ENCODE data around the gene MPC2. TPM values are rescaled to one million over a fixed set of nuclear protein-coding genes. Genes with fewer than 3 reads are reported as not detected.

The MPC2 gene
- total and polyA plus RNA-seq, 2 experiments from 2014 or later: 65.5 to 188 TPM

DNA sequence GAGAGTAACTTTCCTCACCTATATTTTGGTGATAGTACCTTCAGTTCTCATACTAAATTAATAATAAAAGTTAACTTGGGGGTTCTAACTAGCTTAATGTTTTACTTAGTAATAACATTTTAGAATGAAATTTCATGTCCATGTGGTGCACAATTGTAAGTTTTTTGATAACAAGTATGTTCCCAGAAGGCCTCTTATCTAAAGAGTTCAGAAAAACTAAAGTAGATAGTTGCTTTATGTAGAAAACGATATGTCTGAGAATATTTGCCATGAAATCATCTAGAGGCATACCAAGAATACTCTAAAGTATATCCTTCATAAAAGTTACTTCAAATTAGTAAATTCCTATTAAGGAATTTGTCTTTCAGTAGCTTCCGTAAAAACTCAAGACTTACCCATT, 12.8 kb downstream of the MPC2 start:
- Histone ChIP-seq H3K27me3 (replicated peaks; ENCODE audit: insufficient read depth) (no peaks in the 10 kb centered on the region), H2AFZ (no peak overlapping the region), H3K4me2 (ENCODE audit: unreplicated experiment) (no peak overlapping the region), H3K4me1 (ENCODE audit: insufficient read depth) (peaks cover 18% of the 10 kb centered on the region), H3K36me3 (ENCODE audit: low read depth) (no peaks in the 10 kb centered on the region; the same call in 1 of the 2 replicates), H3K9ac (no peak overlapping the region), H3F3A (ENCODE audit: insufficient read depth) (0 out of 2 replicates have a peak, but pooled peaks cover 4% of the 10 kb centered on the region), H3K27ac (no peak overlapping the region), H3K79me2 (ENCODE audit: insufficient read depth) (peaks cover 86% of the 10 kb centered on the region), H4K20me1 (ENCODE audit: insufficient read depth) (no peaks in the 10 kb centered on the region), H3K4me3 (no peak overlapping the region), H3K9me2 (ENCODE audit: insufficient read depth) (no peaks in the 10 kb centered on the region), H3K9me3 (ENCODE audit: low read depth) (no peaks in the 10 kb centered on the region)
- in situ Hi-C loops (cut with MboI): no loop called here
- TF ChIP-seq EZH2phosphoT487 (IDR thresholded peaks at IDR 0.05; ENCODE audit: insufficient read depth, low read depth) (no peak), EZH2 (IDR thresholded peaks at IDR 0.05; ENCODE audit: insufficient read depth, poor library complexity, severe bottlenecking) (no peak)
- DNase-seq: no peak
- WGBS, 2 experiments (ENCODE audit: low coverage in 1 of 2, low lambda C conversion rate in 2 of 2, missing lambda C conversion rate in 2 of 2): 80 to 87% methylated on average over 2 of the region's 2 CpGs

DNA sequence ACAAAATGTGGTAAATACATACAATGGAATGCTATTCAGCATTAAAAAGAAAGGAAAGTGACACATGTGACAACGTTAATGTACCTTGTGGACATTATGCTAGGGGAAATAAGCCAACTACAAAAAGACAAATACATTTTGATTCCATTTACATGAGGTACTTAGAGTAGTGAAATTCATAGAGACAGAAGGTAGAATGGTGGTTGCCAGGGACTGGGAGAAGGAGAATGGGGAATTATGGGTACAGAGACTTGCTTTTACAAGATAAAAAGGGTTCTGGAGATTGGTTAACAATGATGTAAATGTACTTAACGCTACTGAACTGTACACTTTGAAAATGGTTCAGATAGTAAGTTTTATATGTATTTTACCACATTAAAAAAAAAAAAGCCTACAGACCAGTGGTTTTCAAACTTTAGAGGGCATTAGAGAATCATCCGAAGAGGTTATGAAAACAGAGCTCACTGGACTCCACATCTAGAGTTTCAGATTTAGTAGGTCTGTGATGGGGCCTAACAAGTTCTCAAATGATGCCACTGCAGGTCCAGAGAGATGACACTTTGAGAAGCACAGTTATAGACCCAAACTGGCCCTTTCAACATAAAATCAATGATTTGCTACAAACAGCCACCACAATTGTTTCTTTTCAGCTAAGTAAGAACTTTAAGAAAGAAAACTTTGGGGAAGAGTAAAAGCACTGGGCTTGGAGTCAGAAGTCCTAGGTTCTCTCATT, 13.4 kb downstream of the MPC2 start:
- in situ Hi-C loops (cut with MboI): no loop called here
- H3K4me1 ChIP-seq (ENCODE audit: insufficient read depth): peaks cover 18% of the 10 kb centered on the region
- no peak overlapping the region for H3K9ac ChIP-seq
- no peak overlapping the region for H3K4me3 ChIP-seq
- H3K27me3 ChIP-seq (replicated peaks; ENCODE audit: insufficient read depth): no peaks in the 10 kb centered on the region
- TF ChIP-seq EZH2phosphoT487 (IDR thresholded peaks at IDR 0.05; ENCODE audit: insufficient read depth, low read depth) (no peak), EZH2 (IDR thresholded peaks at IDR 0.05; ENCODE audit: insufficient read depth, poor library complexity, severe bottlenecking) (no peak)
- no peak for DNase-seq
- no peak overlapping the region for H3K4me2 ChIP-seq (ENCODE audit: unreplicated experiment)
- no peaks in the 10 kb centered on the region; the same call in 1 of the 2 replicates for H3K36me3 ChIP-seq (ENCODE audit: low read depth)
- no peak overlapping the region for H3K27ac ChIP-seq
- WGBS, 2 experiments (ENCODE audit: low coverage in 1 of 2, low lambda C conversion rate in 2 of 2, missing lambda C conversion rate in 2 of 2): 85 to 87% methylated on average over 3 of the region's 3 CpGs
- 0 out of 2 replicates have a peak, but pooled peaks cover 4% of the 10 kb centered on the region for H3F3A ChIP-seq (ENCODE audit: insufficient read depth)
- H2AFZ ChIP-seq: no peak overlapping the region
- H3K9me3 ChIP-seq (ENCODE audit: low read depth): no peaks in the 10 kb centered on the region
- no peaks in the 10 kb centered on the region for H3K9me2 ChIP-seq (ENCODE audit: insufficient read depth)
- peaks cover 80% of the 10 kb centered on the region for H3K79me2 ChIP-seq (ENCODE audit: insufficient read depth)
- no peaks in the 10 kb centered on the region for H4K20me1 ChIP-seq (ENCODE audit: insufficient read depth)

DNA sequence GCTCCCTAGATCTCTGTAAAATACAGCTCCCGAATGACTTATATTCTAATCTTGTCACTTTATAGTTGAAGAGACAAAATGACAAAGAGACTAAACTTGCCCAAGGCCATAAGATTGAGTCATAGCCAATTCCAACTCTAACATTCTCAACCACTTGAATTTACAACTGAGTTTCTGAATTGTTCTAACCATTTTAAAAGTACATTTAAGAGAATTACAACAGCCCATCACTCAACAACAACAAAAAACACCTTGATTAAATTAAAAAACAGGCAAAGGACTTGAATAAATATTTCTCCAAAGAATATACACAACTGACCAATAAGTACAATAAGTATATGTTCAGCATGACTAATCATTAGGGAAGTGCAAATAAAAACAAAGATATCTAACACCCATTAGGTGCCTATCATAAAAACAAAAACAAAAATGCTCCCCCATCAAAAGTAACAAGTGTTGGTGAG, 14.2 kb downstream of the MPC2 start:
- Histone ChIP-seq H3K79me2 (ENCODE audit: insufficient read depth) (peaks cover 72% of the 10 kb centered on the region), H3K9ac (no peak overlapping the region), H3K4me1 (ENCODE audit: insufficient read depth) (peaks cover 18% of the 10 kb centered on the region), H3K36me3 (ENCODE audit: low read depth) (peaks cover 8% of the 10 kb centered on the region; the same call in 1 of the 2 replicates), H2AFZ (no peak overlapping the region), H4K20me1 (ENCODE audit: insufficient read depth) (no peaks in the 10 kb centered on the region), H3F3A (ENCODE audit: insufficient read depth) (0 out of 2 replicates have a peak, but pooled peaks cover 4% of the 10 kb centered on the region), H3K9me3 (ENCODE audit: low read depth) (no peaks in the 10 kb centered on the region), H3K4me3 (no peak overlapping the region), H3K27me3 (replicated peaks; ENCODE audit: insufficient read depth) (no peaks in the 10 kb centered on the region), H3K27ac (0 out of 2 replicates have a peak overlapping the region, but pooled peaks have one; percentile 8), H3K9me2 (ENCODE audit: insufficient read depth) (no peaks in the 10 kb centered on the region), H3K4me2 (ENCODE audit: unreplicated experiment) (peak overlapping the region; percentile 55)
- no peak for DNase-seq
- no peak for TF ChIP-seq EZH2 (IDR thresholded peaks at IDR 0.05; ENCODE audit: insufficient read depth, poor library complexity, severe bottlenecking)
- no peak for TF ChIP-seq EZH2phosphoT487 (IDR thresholded peaks at IDR 0.05; ENCODE audit: insufficient read depth, low read depth)
- in situ Hi-C loops (cut with MboI): no loop called here
- 95 to 100% methylated on average over 1 of the region's 1 CpG for WGBS, 2 experiments (ENCODE audit: low coverage in 1 of 2, low lambda C conversion rate in 2 of 2, missing lambda C conversion rate in 2 of 2)

DNA sequence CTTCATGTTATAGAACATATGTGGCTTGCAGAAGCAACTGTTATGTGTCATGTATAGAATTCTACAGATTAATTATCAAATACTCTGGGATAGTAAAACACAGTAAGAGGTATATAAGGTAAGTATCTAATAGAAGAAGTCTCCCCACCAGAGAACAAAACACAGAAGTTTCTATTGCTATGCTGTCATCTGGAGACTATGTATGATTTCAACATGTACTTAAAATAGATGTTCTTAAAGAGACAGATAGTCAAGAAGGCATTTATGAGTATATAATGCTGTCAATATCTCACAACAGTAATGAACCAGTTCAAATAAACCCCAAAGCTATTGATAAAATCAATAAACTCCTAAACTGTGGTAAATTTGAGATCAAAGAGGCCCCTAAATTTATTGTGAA, 14.8 kb downstream of the MPC2 start:
- Histone ChIP-seq H2AFZ (no peak overlapping the region), H4K20me1 (ENCODE audit: insufficient read depth) (no peaks in the 10 kb centered on the region), H3K27me3 (replicated peaks; ENCODE audit: insufficient read depth) (no peaks in the 10 kb centered on the region), H3K79me2 (ENCODE audit: insufficient read depth) (peaks cover 66% of the 10 kb centered on the region), H3K36me3 (ENCODE audit: low read depth) (peaks cover 10% of the 10 kb centered on the region; the same call in 1 of the 2 replicates), H3K4me1 (ENCODE audit: insufficient read depth) (peaks cover 18% of the 10 kb centered on the region), H3K27ac (0 out of 2 replicates have a peak overlapping the region, but pooled peaks have one; percentile 12), H3F3A (ENCODE audit: insufficient read depth) (0 out of 2 replicates have a peak, but pooled peaks cover 4% of the 10 kb centered on the region), H3K9ac (no peak overlapping the region), H3K9me2 (ENCODE audit: insufficient read depth) (no peaks in the 10 kb centered on the region), H3K4me3 (no peak overlapping the region), H3K4me2 (ENCODE audit: unreplicated experiment) (peak overlapping the region; percentile 55), H3K9me3 (ENCODE audit: low read depth) (no peaks in the 10 kb centered on the region)
- in situ Hi-C loops (cut with MboI): no loop called here
- peak; percentile 65 for DNase-seq
- TF ChIP-seq EZH2phosphoT487 (IDR thresholded peaks at IDR 0.05; ENCODE audit: insufficient read depth, low read depth): no peak
- no peak for TF ChIP-seq EZH2 (IDR thresholded peaks at IDR 0.05; ENCODE audit: insufficient read depth, poor library complexity, severe bottlenecking)

Data from GM23248 (cell line).